ENCODE data around the gene PSMD9. TPM values are rescaled to one million over a fixed set of nuclear protein-coding genes. Genes with fewer than 3 reads are reported as not detected.

The PSMD9 gene
- total RNA-seq, 2 donors from 2014 or later, result 68.2 to 73.3 TPM

DNA sequence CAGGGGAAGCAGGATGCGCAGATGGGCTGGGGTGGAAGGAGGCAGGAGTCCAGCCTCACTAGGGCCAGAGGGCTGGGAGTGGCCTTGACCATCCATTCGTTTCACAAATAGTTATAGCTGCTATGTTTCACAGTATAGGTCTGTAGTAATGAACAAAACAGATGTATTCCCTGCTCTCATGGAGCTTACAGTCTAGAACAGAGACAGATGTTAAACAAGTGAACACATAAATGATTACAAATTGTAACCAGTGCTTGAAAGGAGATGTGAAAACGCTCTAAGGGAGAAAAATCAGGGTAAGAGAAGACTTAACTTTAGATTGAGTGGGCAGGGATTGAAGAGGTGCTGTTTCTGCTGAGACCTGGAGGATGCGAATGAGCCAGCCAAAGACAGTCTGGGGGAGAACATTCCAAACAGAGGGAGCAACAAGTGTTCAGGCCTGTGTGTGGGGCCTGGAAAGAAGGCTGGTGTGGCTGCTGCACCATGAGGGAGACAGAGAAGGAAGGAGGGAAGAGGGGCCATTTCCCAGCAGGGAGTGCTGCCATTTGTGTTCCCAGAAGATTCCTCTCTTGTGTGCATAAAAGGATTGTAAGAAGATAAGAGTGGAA lies 44.4 kb downstream of the PSMD9 start:
- H3K4me1 ChIP-seq (replicated peaks), result no peaks in the 10 kb centered on the region
- DNase-seq (ENCODE audit: low spot score), result no peak
- intact Hi-C loops (cut with DNase I), result no loop called here
- no peaks in the 10 kb centered on the region for H3K36me3 ChIP-seq
- TF ChIP-seq, protein P1, sequence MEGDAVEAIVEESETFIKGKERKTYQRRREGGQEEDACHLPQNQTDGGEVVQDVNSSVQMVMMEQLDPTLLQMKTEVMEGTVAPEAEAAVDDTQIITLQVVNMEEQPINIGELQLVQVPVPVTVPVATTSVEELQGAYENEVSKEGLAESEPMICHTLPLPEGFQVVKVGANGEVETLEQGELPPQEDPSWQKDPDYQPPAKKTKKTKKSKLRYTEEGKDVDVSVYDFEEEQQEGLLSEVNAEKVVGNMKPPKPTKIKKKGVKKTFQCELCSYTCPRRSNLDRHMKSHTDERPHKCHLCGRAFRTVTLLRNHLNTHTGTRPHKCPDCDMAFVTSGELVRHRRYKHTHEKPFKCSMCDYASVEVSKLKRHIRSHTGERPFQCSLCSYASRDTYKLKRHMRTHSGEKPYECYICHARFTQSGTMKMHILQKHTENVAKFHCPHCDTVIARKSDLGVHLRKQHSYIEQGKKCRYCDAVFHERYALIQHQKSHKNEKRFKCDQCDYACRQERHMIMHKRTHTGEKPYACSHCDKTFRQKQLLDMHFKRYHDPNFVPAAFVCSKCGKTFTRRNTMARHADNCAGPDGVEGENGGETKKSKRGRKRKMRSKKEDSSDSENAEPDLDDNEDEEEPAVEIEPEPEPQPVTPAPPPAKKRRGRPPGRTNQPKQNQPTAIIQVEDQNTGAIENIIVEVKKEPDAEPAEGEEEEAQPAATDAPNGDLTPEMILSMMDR (IDR thresholded peaks at IDR 0.05), result no peak
- TF ChIP-seq POLR2A (IDR thresholded peaks at IDR 0.05) (no peak), POLR2AphosphoS5 (IDR thresholded peaks at IDR 0.05) (no peak)
- H3K27ac ChIP-seq, result no peak overlapping the region
- 96% methylated on average over 4 of the region's 4 CpGs for WGBS
- H3K9me3 ChIP-seq, result no peaks in the 10 kb centered on the region
- H3K27me3 ChIP-seq (replicated peaks; ENCODE audit: insufficient read depth), result no peaks in the 10 kb centered on the region
- H3K4me3 ChIP-seq, result no peak overlapping the region

DNA sequence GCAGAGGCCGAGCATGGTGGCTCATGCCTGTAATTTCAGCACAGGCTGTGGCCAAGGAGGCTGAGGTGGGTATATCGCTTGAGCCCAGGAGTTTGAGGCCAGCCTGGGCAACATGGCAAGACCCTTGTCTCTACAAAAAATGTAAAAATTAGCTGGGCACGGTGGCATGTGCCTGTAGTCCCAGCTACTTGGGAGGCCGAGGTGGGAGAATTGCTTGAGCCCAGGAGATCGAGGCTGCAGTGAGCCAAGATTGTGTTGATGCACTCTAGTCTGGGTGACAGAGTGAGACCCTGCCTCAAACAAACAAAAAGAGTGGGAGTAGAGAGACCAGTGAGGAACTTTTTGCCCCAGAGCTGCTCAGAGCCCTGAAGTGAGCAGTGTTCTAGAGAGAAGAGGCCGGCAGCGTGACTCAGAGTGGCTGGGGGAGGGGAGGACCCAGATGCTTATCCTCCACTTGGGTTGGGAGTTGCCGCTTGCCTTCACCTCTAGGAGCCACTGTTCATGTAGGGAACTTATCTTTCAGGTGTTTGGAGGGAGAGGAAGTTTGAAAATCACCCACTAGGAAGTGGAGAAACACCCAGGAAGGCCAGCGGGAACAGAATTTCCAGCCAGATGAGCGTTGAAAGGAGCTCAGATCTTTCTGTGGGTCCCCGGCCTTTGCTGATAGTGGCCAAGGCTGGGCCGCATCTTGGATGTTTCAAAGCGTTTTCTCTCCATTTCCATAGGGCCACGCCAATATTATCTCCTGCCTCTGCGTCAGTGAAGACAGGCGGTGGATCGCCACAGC lies 45.1 kb downstream of the PSMD9 start:
- TF ChIP-seq POLR2AphosphoS5 (IDR thresholded peaks at IDR 0.05), result no peak
- no peak for TF ChIP-seq POLR2A (IDR thresholded peaks at IDR 0.05)
- TF ChIP-seq, protein P1 (IDR thresholded peaks at IDR 0.05), result no peak
- Histone ChIP-seq H3K4me3 (no peak overlapping the region), H3K27me3 (replicated peaks; ENCODE audit: insufficient read depth) (no peaks in the 10 kb centered on the region), H3K4me1 (replicated peaks) (no peaks in the 10 kb centered on the region), H3K27ac (no peak overlapping the region), H3K36me3 (no peaks in the 10 kb centered on the region), H3K9me3 (no peaks in the 10 kb centered on the region)
- no peak for DNase-seq (ENCODE audit: low spot score)
- 92% methylated on average over 17 of the region's 17 CpGs for WGBS
- intact Hi-C loops (cut with DNase I), result no loop called here

DNA sequence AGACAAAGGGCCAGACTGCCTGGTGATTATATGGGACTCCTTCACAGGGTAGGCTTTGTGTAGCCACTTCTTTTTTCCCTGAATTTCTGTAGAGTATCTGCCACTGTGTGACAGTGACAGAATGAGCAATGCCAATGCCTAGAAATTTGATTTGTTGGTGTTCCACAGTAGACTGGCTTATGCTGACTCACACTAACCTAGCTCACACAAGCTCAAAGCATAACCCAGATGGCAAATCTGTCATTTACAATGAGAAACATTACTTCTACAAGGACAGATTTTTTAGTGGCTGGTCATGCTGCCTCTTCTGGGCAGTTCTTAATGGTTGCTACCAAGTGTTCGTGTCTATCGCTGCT lies 45.7 kb downstream of the PSMD9 start:
- H3K27me3 ChIP-seq (replicated peaks; ENCODE audit: insufficient read depth), result no peaks in the 10 kb centered on the region
- H3K27ac ChIP-seq, result no peak overlapping the region
- no peaks in the 10 kb centered on the region for H3K9me3 ChIP-seq
- 98% methylated on average over 2 of the region's 2 CpGs for WGBS
- DNase-seq (ENCODE audit: low spot score), result no peak
- H3K36me3 ChIP-seq, result no peaks in the 10 kb centered on the region
- TF ChIP-seq POLR2AphosphoS5 (IDR thresholded peaks at IDR 0.05) (no peak), POLR2A (IDR thresholded peaks at IDR 0.05) (no peak)
- TF ChIP-seq, protein P1 (IDR thresholded peaks at IDR 0.05), result no peak
- intact Hi-C loops (cut with DNase I), result no loop called here
- no peak overlapping the region for H3K4me3 ChIP-seq
- H3K4me1 ChIP-seq (replicated peaks), result no peaks in the 10 kb centered on the region

DNA sequence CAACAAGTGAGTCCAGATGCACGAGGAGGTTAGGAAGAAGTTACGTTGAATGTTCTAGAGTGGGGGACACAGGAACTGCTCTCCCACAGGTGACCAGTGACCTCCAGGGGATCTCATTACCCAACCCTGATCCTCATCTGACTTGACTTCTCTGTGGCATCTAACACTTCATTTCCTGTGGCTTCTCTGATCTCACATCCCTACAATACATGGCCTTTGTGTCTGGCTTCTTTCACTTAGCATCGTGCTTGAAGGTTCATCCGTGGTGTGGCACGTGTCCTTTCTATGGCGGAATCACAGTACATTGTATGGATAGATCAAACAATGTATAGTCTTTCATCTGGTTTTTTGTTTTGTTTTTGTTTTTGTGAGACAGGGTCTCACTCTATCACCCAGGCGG lies 49.1 kb downstream of the PSMD9 start:
- Histone ChIP-seq H3K27ac (no peak overlapping the region), H3K9me3 (no peaks in the 10 kb centered on the region)

More for the DNA sequence above, 49.1 kb downstream of the PSMD9 start:
- Histone ChIP-seq H3K27me3 (replicated peaks; ENCODE audit: insufficient read depth) (no peaks in the 10 kb centered on the region), H3K4me3 (no peak overlapping the region), H3K36me3 (no peaks in the 10 kb centered on the region), H3K4me1 (replicated peaks) (no peaks in the 10 kb centered on the region)
- TF ChIP-seq POLR2A (IDR thresholded peaks at IDR 0.05) (no peak), POLR2AphosphoS5 (IDR thresholded peaks at IDR 0.05) (no peak)
- TF ChIP-seq, protein P1 (IDR thresholded peaks at IDR 0.05), result no peak
- WGBS, result over 99% methylated on average over 7 of the region's 7 CpGs
- DNase-seq (ENCODE audit: low spot score), result no peak
- intact Hi-C loops (cut with DNase I), result no loop called here
